Prostate gland (tissue), 2 donors: ENCODE data around the gene ZMYND12. TPM values are rescaled to one million over a fixed set of nuclear protein-coding genes. Genes with fewer than 3 reads are reported as not detected.
A peak's percentile ranks its signal among the peaks of the same experiment; 100 is the strongest.

Experiments used
- DNase-seq: peaks from one replicate; pipeline ENCODE4 v3.0.0-alpha.2; 2019; ENCODE audit warnings: low spot score
- H3K27ac ChIP-seq, 2 donors: fragments of 200-600 bp; sonication (generic); 2 replicates each; pipeline ENCODE4 v1.5.1; 2017 to 2019
- H3K27me3 ChIP-seq: fragments of 200-600 bp; sonication (generic); replicated peaks from 2 replicates; pipeline ENCODE4 v1.5.1; 2019; ENCODE audit not compliant: insufficient read depth
- H3K36me3 ChIP-seq, 2 donors: fragments of 200-600 bp; sonication (generic); 1 replicate in 1 of 2; 2 replicates in 1 of 2; pipeline versions ENCODE4 v1.5.1 to v1.8.1; 2017 to 2019
- H3K4me1 ChIP-seq: fragments of 200-600 bp; sonication (generic); replicated peaks from 2 replicates; pipeline ENCODE4 v1.5.1; 2019
- H3K4me3 ChIP-seq, 2 donors: fragments of 200-600 bp; sonication (generic); 2 replicates each; pipeline ENCODE4 v1.5.1; 2017 to 2019
- H3K9me3 ChIP-seq: fragments of 200-600 bp; sonication (generic); 2 replicates; pipeline ENCODE4 v1.5.1; 2017
- CTCF ChIP-seq, 4 experiments: fragments of 200-600 bp in 2 of 4; fragments of 450-650 bp in 2 of 4; sonication (generic) in 2 of 4; IDR thresholded peaks; 1 replicate in 3 of 4; 2 replicates in 1 of 4; pipeline ENCODE4 v1.5.1; 2016 to 2019; ENCODE audit warnings: antibody characterized with exemption in 4 of 4, mild to moderate bottlenecking in 2 of 4, moderate library complexity in 2 of 4
- POLR2A ChIP-seq: fragments of 450-650 bp; IDR thresholded peaks from one replicate; pipeline ENCODE4 v1.6.1; 2016; ENCODE audit warnings: antibody characterized with exemption, mild to moderate bottlenecking
- POLR2AphosphoS5 ChIP-seq: sonication (generic); formaldehyde crosslinking; IDR thresholded peaks from one replicate; pipeline ENCODE4 v1.6.1; 2017; ENCODE audit warnings: antibody characterized with exemption
- WGBS: methylation state at CpG from one replicate; pipeline ENCODE4 v1.1.5; 2018; 5-methylcytosine and 5-hydroxymethylcytosine counted together
- intact Hi-C: fragments of 100-400 bp; cut with DNase I; formaldehyde crosslinking; loops from one replicate; pipeline ENCODE4 v1.14.2; 2022
- small RNA-seq, 2 donors: library from RNA; depleted of rRNA; stranded (forward); fragments of <200 nt; gene quantifications; one replicate each; pipeline ENCODE3, GENCODE V24; 2016
- total RNA-seq, 2 donors: library from RNA; depleted of rRNA; stranded (reverse); fragments of >200 nt; gene quantifications; one replicate each; pipeline ENCODE4 v1.1.0, GENCODE V29; 2016

The ZMYND12 gene
- total RNA-seq, 2 donors from 2014 or later, result 2.0 to 12.7 TPM

GRCh38 chr1:42385283-42385682 is 70.5 kb downstream of the ZMYND12 start:
- intact Hi-C loops, result no loop called here
- 7% methylated on average over 1 of the region's 1 CpG for WGBS
- no peak overlapping the region for H3K27ac ChIP-seq
- no peaks in the 10 kb centered on the region for H3K9me3 ChIP-seq
- no peak overlapping the region for H3K4me3 ChIP-seq
- peaks cover 4% of the 10 kb centered on the region for H3K4me1 ChIP-seq
- TF ChIP-seq POLR2AphosphoS5, result no peak
- TF ChIP-seq POLR2A, result no peak
- TF ChIP-seq CTCF (IDR thresholded peaks at IDR 0.05), result no peak
- DNase-seq, result no peak
- H3K36me3 ChIP-seq, result no peaks in the 10 kb centered on the region
- no peaks in the 10 kb centered on the region for H3K27me3 ChIP-seq

GRCh38 chr1:42381280-42381673 is 74.5 kb downstream of the ZMYND12 start:
- DNase-seq, result no peak
- Histone ChIP-seq H3K4me1 (peaks cover 4% of the 10 kb centered on the region), H3K27me3 (no peaks in the 10 kb centered on the region), H3K9me3 (no peaks in the 10 kb centered on the region), H3K36me3 (no peaks in the 10 kb centered on the region), H3K4me3 (peak overlapping the region; percentile 55 to 61), H3K27ac (no peak overlapping the region)
- 15% methylated on average over 8 of the region's 8 CpGs for WGBS
- intact Hi-C loops, result no loop called here
- TF ChIP-seq POLR2A (no peak), CTCF (IDR thresholded peaks at IDR 0.05) (no peak), POLR2AphosphoS5 (no peak)

- intact Hi-C loops, result no loop called here
- Histone ChIP-seq H3K27ac (peak within 1 kb of the TSS in 1 of 2 donors; percentile 39), H3K36me3 (no peaks in the 10 kb centered on the region), H3K9me3 (no peaks in the 10 kb centered on the region), H3K4me3 (peak within 1 kb of the TSS; percentile 55 to 61), H3K4me1 (peaks cover 4% of the 10 kb centered on the region), H3K27me3 (no peaks in the 10 kb centered on the region)
- peak; percentile 49 for DNase-seq
- TF ChIP-seq CTCF (IDR thresholded peaks at IDR 0.05) (peak in 2 of 4 experiments; percentile 4), POLR2AphosphoS5 (no peak), POLR2A (no peak)
- 1% methylated on average over 87 of the region's 101 CpGs for WGBS
Observed at GRCh38 chr1:42380586-42381279, 75.1 kb downstream of the ZMYND12 start, which contains the start of gene RIMKLA. RIMKLA (plus strand) TSS chr1:42380792; CDS start chr1:42380935, 143 bp downstream.

Small RNA genes within 50 kb of the gene (small RNA-seq; reads per million reads assigned to genes)
- gene TMSB4XP1, result 0 reads per million in 2 donors

Other genes with a start within 250 kb of the ZMYND12 start
- 10 to 100 TPM; 54.1 to 58.5 TPM for gene FOXJ3, start 120.8 kb downstream of the ZMYND12 start, total RNA-seq
- 1 to 10 TPM; 1.4 to 2.3 TPM for gene RIMKLA, start 75.2 kb downstream of the ZMYND12 start, total RNA-seq
- 100 to 1,000 TPM in 1 of 2 donors, 10 to 100 TPM in 1; 71.2 to 101 TPM for gene PPCS, start 521 bp upstream of the ZMYND12 start, total RNA-seq
- gene CCDC30, start 7.3 kb upstream of the ZMYND12 start, total RNA-seq, result 1 to 10 TPM; 1.8 to 6.2 TPM
- 10 to 100 TPM; 31.9 to 39.4 TPM for gene PPIH, start 202.4 kb upstream of the ZMYND12 start, total RNA-seq
- 100 to 1,000 TPM; 325 to 406 TPM for gene YBX1, start 226.4 kb upstream of the ZMYND12 start, total RNA-seq